GM12873 (cell line): ENCODE data around the gene TRIM56.

Experiments
- TF ChIP-seq, protein P1 (sequence below): IDR thresholded peaks from 2 replicates; pipeline ENCODE4 v1.5.1; 2012; ENCODE audit warnings: low read depth, mild to moderate bottlenecking, moderate library complexity, low read length, control low read depth; ENCODE audit not compliant: insufficient read depth; ENCODE audit errors: missing control alignments

The TRIM56 gene

DNA sequence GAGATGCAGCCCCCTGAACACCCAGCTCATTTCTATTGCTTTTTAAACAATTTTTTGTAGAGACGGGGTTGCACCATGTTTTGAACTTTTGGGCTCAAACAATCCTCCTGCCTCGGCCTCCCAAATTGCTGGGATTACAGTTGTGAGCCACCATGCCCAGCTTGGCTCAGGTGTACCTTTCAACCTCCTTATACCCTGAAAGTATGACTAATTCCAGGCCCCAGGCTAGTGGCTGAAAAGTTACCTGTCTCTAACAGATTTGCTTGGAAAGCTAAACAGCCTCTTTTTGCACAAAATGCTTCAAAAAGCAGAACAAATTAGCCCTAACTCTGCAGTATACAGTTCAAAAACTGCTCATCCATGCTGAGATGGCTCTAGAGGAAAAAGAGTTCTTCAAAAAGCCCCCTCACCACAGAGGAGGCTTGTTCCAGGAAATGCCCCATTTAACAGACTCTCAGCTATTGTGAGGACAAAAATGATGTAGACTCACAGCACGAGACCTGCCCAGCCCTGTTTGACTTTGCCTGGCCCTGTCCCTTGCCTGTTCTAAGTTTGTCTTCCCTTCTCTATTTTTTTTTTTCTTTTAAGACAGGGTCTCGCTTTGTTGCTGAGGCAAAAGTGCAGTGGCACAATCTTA is 55.6 kb downstream of the TRIM56 start:
- TF ChIP-seq, protein P1, sequence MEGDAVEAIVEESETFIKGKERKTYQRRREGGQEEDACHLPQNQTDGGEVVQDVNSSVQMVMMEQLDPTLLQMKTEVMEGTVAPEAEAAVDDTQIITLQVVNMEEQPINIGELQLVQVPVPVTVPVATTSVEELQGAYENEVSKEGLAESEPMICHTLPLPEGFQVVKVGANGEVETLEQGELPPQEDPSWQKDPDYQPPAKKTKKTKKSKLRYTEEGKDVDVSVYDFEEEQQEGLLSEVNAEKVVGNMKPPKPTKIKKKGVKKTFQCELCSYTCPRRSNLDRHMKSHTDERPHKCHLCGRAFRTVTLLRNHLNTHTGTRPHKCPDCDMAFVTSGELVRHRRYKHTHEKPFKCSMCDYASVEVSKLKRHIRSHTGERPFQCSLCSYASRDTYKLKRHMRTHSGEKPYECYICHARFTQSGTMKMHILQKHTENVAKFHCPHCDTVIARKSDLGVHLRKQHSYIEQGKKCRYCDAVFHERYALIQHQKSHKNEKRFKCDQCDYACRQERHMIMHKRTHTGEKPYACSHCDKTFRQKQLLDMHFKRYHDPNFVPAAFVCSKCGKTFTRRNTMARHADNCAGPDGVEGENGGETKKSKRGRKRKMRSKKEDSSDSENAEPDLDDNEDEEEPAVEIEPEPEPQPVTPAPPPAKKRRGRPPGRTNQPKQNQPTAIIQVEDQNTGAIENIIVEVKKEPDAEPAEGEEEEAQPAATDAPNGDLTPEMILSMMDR: no peak
